ENCODE results near the gene FEM1A. TPM values are rescaled to one million over a fixed set of nuclear protein-coding genes. Genes with fewer than 3 reads are reported as not detected.

FEM1A gene
- total and polyA plus RNA-seq, 10 of the 15 experiments (the other 5 are each of a cell fraction or from before 2014, with no cell fraction given): 0.27 to 17.4 (median 3.8) TPM

DNA sequence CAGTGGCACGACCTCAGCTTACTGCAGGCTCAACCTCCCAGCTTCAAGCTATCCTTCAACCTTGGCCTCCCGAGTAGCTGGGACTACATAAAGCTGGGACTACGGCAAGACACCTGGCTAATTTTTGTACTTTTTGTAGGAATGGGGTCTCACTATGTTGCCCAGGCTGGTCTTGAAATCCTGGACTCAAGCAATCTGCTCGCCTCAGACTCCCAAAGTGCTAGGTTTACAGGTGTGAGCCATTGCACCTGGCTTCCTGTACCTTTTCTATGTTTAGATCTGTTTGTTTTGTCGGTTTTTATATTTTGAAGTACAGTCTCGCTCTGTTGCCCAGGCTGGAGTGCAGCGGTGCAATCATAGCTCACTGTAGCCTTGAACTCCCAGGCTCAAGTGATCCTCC is 57.5 kb downstream of the FEM1A start:
- no peak; the same call in 2 of the 3 replicates for ATAC-seq
- CTCF ChIA-PET: interaction anchor here (0.6 to 10.7 kb wide), 7 partner anchors 18 to 213 kb away, joined by 3 to 346 read pairs (median 3); partner anchors contain the start of gene PLIN3
- POLR2A ChIA-PET: interaction anchor here (0.5 to 1.8 kb wide), 4 partner anchors 9 to 93 kb away, joined by 3 to 10 read pairs (median 4); no protein-coding TSS in a partner anchor
- in situ Hi-C loops (cut with MboI): no loop called here
- SMC1A ChIA-PET (ENCODE audit: uncharacterized antibody, unreplicated experiment): interaction anchor here (0.7 to 13.9 kb wide), 2 partner anchors 9 to 38 kb away, joined by 3 to 176 read pairs; no protein-coding TSS in a partner anchor
- no peaks in the 10 kb centered on the region for H3K79me2 ChIP-seq (ENCODE audit: control insufficient read depth, insufficient read depth, low read length)
- H2AFZ ChIP-seq (ENCODE audit: control insufficient read depth, low read depth, low read length): no peak overlapping the region
- RAD21 ChIA-PET (ENCODE audit: unreplicated experiment): interaction anchor here (3.0 to 7.6 kb wide), 2 partner anchors 19 to 38 kb away, joined by 22 to 158 read pairs; partner anchors contain the start of gene TICAM1
- H3K27ac ChIP-seq (ENCODE audit: control insufficient read depth, insufficient read depth): peak overlapping the region; percentile 19; the same call in 1 of the 2 replicates
- intact Hi-C loops (cut with micrococcal nuclease; ENCODE audit: unreplicated experiment): no loop called here
- H4K20me1 ChIP-seq (ENCODE audit: control insufficient read depth, insufficient read depth): no peaks in the 10 kb centered on the region
- no peak overlapping the region for H3K4me3 ChIP-seq
- H3K4me1 ChIP-seq (ENCODE audit: control insufficient read depth, insufficient read depth, low read length): peaks cover 28% of the 10 kb centered on the region
- no peaks in the 10 kb centered on the region for H3K9me3 ChIP-seq (replicated peaks; ENCODE audit: control insufficient read depth, insufficient read depth, low read length)
- peak overlapping the region; percentile 22; the same call in 1 of the 2 replicates for H3K4me2 ChIP-seq (ENCODE audit: control insufficient read depth, insufficient read depth)
- no peak for DNase-seq (ENCODE audit: low read depth, low spot score)
- H3K36me3 ChIP-seq (ENCODE audit: control insufficient read depth in 2 of 2, insufficient read depth in 2 of 2, low read length in 1 of 2): peaks cover 10 to 12% of the 10 kb centered on the region in 2 experiments; a peak in 3 of 4 replicates
- no TSS peak for BruUV-seq (replicated peaks)
- H3K27me3 ChIP-seq (replicated peaks in 1 of 2; ENCODE audit: control insufficient read depth in 2 of 2, insufficient read depth in 2 of 2, low read length in 1 of 2): no peaks in the 10 kb centered on the region
- TF ChIP-seq RUNX3 (IDR thresholded peaks at IDR 0.05; ENCODE audit: low read length) (peak; percentile 19; the same call in 1 of the 2 replicates), MEF2A (IDR thresholded peaks at IDR 0.05; ENCODE audit: insufficient read depth, low read depth, low read length) (0 out of 2 replicates have a peak, but pooled peaks have one; percentile 20), KDM1A (IDR thresholded peaks at IDR 0.05; ENCODE audit: borderline replicate concordance) (no peak)
- no peak for FAIRE-seq
- no peak overlapping the region for H3K9ac ChIP-seq (ENCODE audit: control insufficient read depth, insufficient read depth, low read length)
- 33% methylated on average over 7 of the region's 7 CpGs for WGBS (ENCODE audit: insufficient coverage, insufficient replicate concordance, low lambda C conversion rate, missing lambda C conversion rate)

Small RNAs within 50 kb of the gene (microRNA-seq; reads per million reads assigned to microRNA genes)
- 4.1 reads per million, percentile 24 among the genes with 10 or more reads in this experiment for gene MIR7-3

Small RNAs within 50 kb of the gene (small RNA-seq; reads per million reads assigned to genes)
- not detected for gene MIR7-3

Other genes starting within 250 kb of the FEM1A start
Only the 7 nearest of the 9 such genes appear.
- gene TNFAIP8L1, start 152.2 kb upstream of the FEM1A start, total RNA-seq (2014; rRNA removed): 5.0 TPM in 2 replicates
- 8.3 and 8.7 TPM in 2 replicates for gene TNFAIP8L1, start 152.2 kb upstream of the FEM1A start, total RNA-seq (2014; rRNA removed; fragmentation: Illumina TruSeq; extraction: Trizol)
- gene TNFAIP8L1, start 152.2 kb upstream of the FEM1A start, total RNA-seq (2021): 12.7 and 14.3 TPM in 2 replicates
- 7.6 and 9.0 TPM in 2 replicates for gene TNFAIP8L1, start 152.2 kb upstream of the FEM1A start, polyA plus RNA-seq (2011; rRNA removed)
- gene TNFAIP8L1, start 152.2 kb upstream of the FEM1A start, polyA plus RNA-seq (2014; fragmentation: Illumina TruSeq; extraction: Trizol): 4.6 and 8.6 TPM in 2 replicates
- 1 to 10 TPM in 1 of 2 experiments, under 1 TPM in 1; 0.93 to 2.4 TPM for gene TNFAIP8L1, start 152.2 kb upstream of the FEM1A start, polyA plus RNA-seq (2014; fragmentation: Nextera tagmentation; extraction: Ambion mirVana)
- gene TNFAIP8L1, start 152.2 kb upstream of the FEM1A start, polyA plus RNA-seq (2014; rRNA removed): 12.4 and 13.1 TPM in 2 replicates
- 1 to 10 TPM; 8.3 to 9.2 TPM for gene TNFAIP8L1, start 152.2 kb upstream of the FEM1A start, polyA plus RNA-seq (2016; fragmentation: Nextera tagmentation; extraction: Ambion mirVana)
- gene MYDGF, start 121.4 kb upstream of the FEM1A start, total RNA-seq (2014; rRNA removed): 68.7 and 83.5 TPM in 2 replicates
- 46.0 and 50.2 TPM in 2 replicates for gene MYDGF, start 121.4 kb upstream of the FEM1A start, total RNA-seq (2014; rRNA removed; fragmentation: Illumina TruSeq; extraction: Trizol)
- 57.4 and 64.7 TPM in 2 replicates for gene MYDGF, start 121.4 kb upstream of the FEM1A start, total RNA-seq (2021)
- gene MYDGF, start 121.4 kb upstream of the FEM1A start, polyA plus RNA-seq (2011; rRNA removed): 31.3 and 45.6 TPM in 2 replicates
- gene MYDGF, start 121.4 kb upstream of the FEM1A start, polyA plus RNA-seq (2014; fragmentation: Illumina TruSeq; extraction: Trizol): 17.9 and 39.1 TPM in 2 replicates
- 10 to 100 TPM in 1 of 2 experiments, 1 to 10 TPM in 1; 2.3 to 18.5 TPM for gene MYDGF, start 121.4 kb upstream of the FEM1A start, polyA plus RNA-seq (2014; fragmentation: Nextera tagmentation; extraction: Ambion mirVana)
- 92.8 and 96.7 TPM in 2 replicates for gene MYDGF, start 121.4 kb upstream of the FEM1A start, polyA plus RNA-seq (2014; rRNA removed)
- gene MYDGF, start 121.4 kb upstream of the FEM1A start, polyA plus RNA-seq (2016; fragmentation: Nextera tagmentation; extraction: Ambion mirVana): 100 to 1,000 TPM; 183 to 196 TPM
- gene DPP9, start 67.9 kb upstream of the FEM1A start, total RNA-seq (2014; rRNA removed): 32.3 and 35.7 TPM in 2 replicates
- gene DPP9, start 67.9 kb upstream of the FEM1A start, total RNA-seq (2014; rRNA removed; fragmentation: Illumina TruSeq; extraction: Trizol): 14.9 and 15.2 TPM in 2 replicates
- 54.5 and 58.6 TPM in 2 replicates for gene DPP9, start 67.9 kb upstream of the FEM1A start, total RNA-seq (2021)
- 4.5 and 10.0 TPM in 2 replicates for gene DPP9, start 67.9 kb upstream of the FEM1A start, polyA plus RNA-seq (2011; rRNA removed)
- gene DPP9, start 67.9 kb upstream of the FEM1A start, polyA plus RNA-seq (2014; fragmentation: Illumina TruSeq; extraction: Trizol): 11.4 and 24.1 TPM in 2 replicates
- 1 to 10 TPM in 1 of 2 experiments, under 1 TPM in 1; 0.64 to 1.2 TPM for gene DPP9, start 67.9 kb upstream of the FEM1A start, polyA plus RNA-seq (2014; fragmentation: Nextera tagmentation; extraction: Ambion mirVana)
- gene DPP9, start 67.9 kb upstream of the FEM1A start, polyA plus RNA-seq (2014; rRNA removed): 31.0 and 40.9 TPM in 2 replicates
- gene DPP9, start 67.9 kb upstream of the FEM1A start, polyA plus RNA-seq (2016; fragmentation: Nextera tagmentation; extraction: Ambion mirVana): 10 to 100 TPM; 50.6 to 52.9 TPM
- gene TICAM1, start 40.0 kb downstream of the FEM1A start, total RNA-seq (2014; rRNA removed): 3.1 and 4.0 TPM in 2 replicates
- gene TICAM1, start 40.0 kb downstream of the FEM1A start, total RNA-seq (2014; rRNA removed; fragmentation: Illumina TruSeq; extraction: Trizol): 3.8 and 4.2 TPM in 2 replicates
- gene TICAM1, start 40.0 kb downstream of the FEM1A start, total RNA-seq (2021): 31.1 and 32.0 TPM in 2 replicates
- 0.84 and 2.6 TPM in 2 replicates for gene TICAM1, start 40.0 kb downstream of the FEM1A start, polyA plus RNA-seq (2011; rRNA removed)
- 2.7 and 6.4 TPM in 2 replicates for gene TICAM1, start 40.0 kb downstream of the FEM1A start, polyA plus RNA-seq (2014; fragmentation: Illumina TruSeq; extraction: Trizol)
- under 1 TPM; 0.31 to 0.99 TPM for gene TICAM1, start 40.0 kb downstream of the FEM1A start, polyA plus RNA-seq (2014; fragmentation: Nextera tagmentation; extraction: Ambion mirVana)
- gene TICAM1, start 40.0 kb downstream of the FEM1A start, polyA plus RNA-seq (2014; rRNA removed): 14.1 and 19.3 TPM in 2 replicates
- 10 to 100 TPM; 19.5 to 21.3 TPM for gene TICAM1, start 40.0 kb downstream of the FEM1A start, polyA plus RNA-seq (2016; fragmentation: Nextera tagmentation; extraction: Ambion mirVana)
- gene PLIN3, start 75.9 kb downstream of the FEM1A start, total RNA-seq (2014; rRNA removed): 61.9 and 69.9 TPM in 2 replicates
- gene PLIN3, start 75.9 kb downstream of the FEM1A start, total RNA-seq (2014; rRNA removed; fragmentation: Illumina TruSeq; extraction: Trizol): 33.7 and 35.4 TPM in 2 replicates
- gene PLIN3, start 75.9 kb downstream of the FEM1A start, total RNA-seq (2021): 69.6 and 73.6 TPM in 2 replicates
- gene PLIN3, start 75.9 kb downstream of the FEM1A start, polyA plus RNA-seq (2011; rRNA removed): 44.8 and 71.4 TPM in 2 replicates
- gene PLIN3, start 75.9 kb downstream of the FEM1A start, polyA plus RNA-seq (2014; fragmentation: Illumina TruSeq; extraction: Trizol): 17.4 and 27.2 TPM in 2 replicates
- 10 to 100 TPM in 1 of 2 experiments, 1 to 10 TPM in 1; 7.7 to 19.0 TPM for gene PLIN3, start 75.9 kb downstream of the FEM1A start, polyA plus RNA-seq (2014; fragmentation: Nextera tagmentation; extraction: Ambion mirVana)
- 67.0 and 77.5 TPM in 2 replicates for gene PLIN3, start 75.9 kb downstream of the FEM1A start, polyA plus RNA-seq (2014; rRNA removed)
- gene PLIN3, start 75.9 kb downstream of the FEM1A start, polyA plus RNA-seq (2016; fragmentation: Nextera tagmentation; extraction: Ambion mirVana): 10 to 100 TPM; 66.7 to 68.2 TPM
- gene ARRDC5, start 111.2 kb downstream of the FEM1A start, total RNA-seq (2014; rRNA removed): 0.05 TPM in 1 of 2 replicates, not detected in the other
- gene ARRDC5, start 111.2 kb downstream of the FEM1A start, total RNA-seq (2014; rRNA removed; fragmentation: Illumina TruSeq; extraction: Trizol): 0.18 and 0.31 TPM in 2 replicates
- 0.38 TPM in 1 of 2 replicates, not detected in the other for gene ARRDC5, start 111.2 kb downstream of the FEM1A start, total RNA-seq (2021)
- gene ARRDC5, start 111.2 kb downstream of the FEM1A start, polyA plus RNA-seq (2011; rRNA removed): 0.04 TPM in 1 of 2 replicates, not detected in the other
- gene ARRDC5, start 111.2 kb downstream of the FEM1A start, polyA plus RNA-seq (2014; fragmentation: Illumina TruSeq; extraction: Trizol): 0.03 TPM in 1 of 2 replicates, not detected in the other
- under 1 TPM; 0.15 to 0.21 TPM for gene ARRDC5, start 111.2 kb downstream of the FEM1A start, polyA plus RNA-seq (2014; fragmentation: Nextera tagmentation; extraction: Ambion mirVana)
- 0.16 TPM in 1 of 2 replicates, not detected in the other for gene ARRDC5, start 111.2 kb downstream of the FEM1A start, polyA plus RNA-seq (2014; rRNA removed)
- gene ARRDC5, start 111.2 kb downstream of the FEM1A start, polyA plus RNA-seq (2016; fragmentation: Nextera tagmentation; extraction: Ambion mirVana): under 1 TPM; 0.09 to 0.10 TPM
- gene UHRF1, start 117.8 kb downstream of the FEM1A start, total RNA-seq (2014; rRNA removed): 57.5 and 67.1 TPM in 2 replicates
- 23.1 and 28.3 TPM in 2 replicates for gene UHRF1, start 117.8 kb downstream of the FEM1A start, total RNA-seq (2014; rRNA removed; fragmentation: Illumina TruSeq; extraction: Trizol)
- 98.4 and 109 TPM in 2 replicates for gene UHRF1, start 117.8 kb downstream of the FEM1A start, total RNA-seq (2021)
- 7.0 and 20.0 TPM in 2 replicates for gene UHRF1, start 117.8 kb downstream of the FEM1A start, polyA plus RNA-seq (2011; rRNA removed)
- gene UHRF1, start 117.8 kb downstream of the FEM1A start, polyA plus RNA-seq (2014; fragmentation: Illumina TruSeq; extraction: Trizol): 22.7 and 30.8 TPM in 2 replicates
- 10 to 100 TPM; 13.0 to 17.8 TPM for gene UHRF1, start 117.8 kb downstream of the FEM1A start, polyA plus RNA-seq (2014; fragmentation: Nextera tagmentation; extraction: Ambion mirVana)
- 44.6 and 58.8 TPM in 2 replicates for gene UHRF1, start 117.8 kb downstream of the FEM1A start, polyA plus RNA-seq (2014; rRNA removed)
- gene UHRF1, start 117.8 kb downstream of the FEM1A start, polyA plus RNA-seq (2016; fragmentation: Nextera tagmentation; extraction: Ambion mirVana): 100 to 1,000 TPM; 103 TPM

All from GM12878 (cell line).